HG03575 (cell line): ENCODE results near the gene SLITRK5.
A peak's percentile ranks its signal among the peaks of the same experiment; 100 is the strongest.

Source experiments
- ATAC-seq: cut with Tn5 transposase; IDR thresholded peaks from one replicate; pipeline ENCODE4 v1.9.1; 2021; ENCODE audit not compliant: unreplicated experiment, insufficient number of reproducible peaks, low FRiP score; ENCODE audit errors: extremely low read depth

SLITRK5 gene, protein sequence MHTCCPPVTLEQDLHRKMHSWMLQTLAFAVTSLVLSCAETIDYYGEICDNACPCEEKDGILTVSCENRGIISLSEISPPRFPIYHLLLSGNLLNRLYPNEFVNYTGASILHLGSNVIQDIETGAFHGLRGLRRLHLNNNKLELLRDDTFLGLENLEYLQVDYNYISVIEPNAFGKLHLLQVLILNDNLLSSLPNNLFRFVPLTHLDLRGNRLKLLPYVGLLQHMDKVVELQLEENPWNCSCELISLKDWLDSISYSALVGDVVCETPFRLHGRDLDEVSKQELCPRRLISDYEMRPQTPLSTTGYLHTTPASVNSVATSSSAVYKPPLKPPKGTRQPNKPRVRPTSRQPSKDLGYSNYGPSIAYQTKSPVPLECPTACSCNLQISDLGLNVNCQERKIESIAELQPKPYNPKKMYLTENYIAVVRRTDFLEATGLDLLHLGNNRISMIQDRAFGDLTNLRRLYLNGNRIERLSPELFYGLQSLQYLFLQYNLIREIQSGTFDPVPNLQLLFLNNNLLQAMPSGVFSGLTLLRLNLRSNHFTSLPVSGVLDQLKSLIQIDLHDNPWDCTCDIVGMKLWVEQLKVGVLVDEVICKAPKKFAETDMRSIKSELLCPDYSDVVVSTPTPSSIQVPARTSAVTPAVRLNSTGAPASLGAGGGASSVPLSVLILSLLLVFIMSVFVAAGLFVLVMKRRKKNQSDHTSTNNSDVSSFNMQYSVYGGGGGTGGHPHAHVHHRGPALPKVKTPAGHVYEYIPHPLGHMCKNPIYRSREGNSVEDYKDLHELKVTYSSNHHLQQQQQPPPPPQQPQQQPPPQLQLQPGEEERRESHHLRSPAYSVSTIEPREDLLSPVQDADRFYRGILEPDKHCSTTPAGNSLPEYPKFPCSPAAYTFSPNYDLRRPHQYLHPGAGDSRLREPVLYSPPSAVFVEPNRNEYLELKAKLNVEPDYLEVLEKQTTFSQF

DNA sequence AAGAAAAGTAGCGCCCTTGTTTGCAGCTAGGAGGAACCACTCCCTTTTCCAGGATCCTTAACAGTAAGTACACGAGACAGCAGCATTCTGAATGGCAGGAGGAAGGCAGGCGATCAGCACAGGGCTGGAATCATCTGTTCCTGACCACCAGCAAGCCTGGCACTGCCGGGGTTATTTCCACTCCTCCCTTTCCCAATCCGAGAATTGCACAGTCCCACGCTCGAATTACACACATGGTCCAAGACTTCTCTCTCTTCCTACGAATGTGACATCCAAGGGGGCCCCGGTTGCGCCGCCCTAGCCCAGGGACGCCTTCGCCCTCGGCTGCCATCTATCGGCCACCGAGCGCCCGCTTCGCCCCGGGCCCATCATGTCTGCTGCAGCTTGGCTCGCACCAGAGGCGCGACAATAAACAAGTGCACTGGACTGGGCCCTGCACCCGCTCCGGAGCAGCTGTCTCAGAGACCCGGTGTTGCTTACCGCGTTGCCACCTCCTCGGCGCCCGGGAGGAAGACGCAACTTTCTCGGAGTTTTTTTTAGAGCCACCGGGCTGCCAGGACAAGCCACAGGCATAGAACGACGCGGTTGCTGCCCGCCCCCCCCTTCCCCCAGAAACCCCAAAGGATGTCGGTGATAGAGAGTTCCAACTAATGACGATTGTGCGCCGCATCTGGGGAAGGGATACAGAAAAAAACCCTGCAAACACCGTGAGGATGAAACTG lies at the start of gene SLITRK5:
Gene SLITRK5 (plus strand): TSS at position 341 of the 722 bp plus-strand sequence. CDS start 4,018 bp downstream, outside the sequence.
- ATAC-seq, result peak; percentile 82

DNA sequence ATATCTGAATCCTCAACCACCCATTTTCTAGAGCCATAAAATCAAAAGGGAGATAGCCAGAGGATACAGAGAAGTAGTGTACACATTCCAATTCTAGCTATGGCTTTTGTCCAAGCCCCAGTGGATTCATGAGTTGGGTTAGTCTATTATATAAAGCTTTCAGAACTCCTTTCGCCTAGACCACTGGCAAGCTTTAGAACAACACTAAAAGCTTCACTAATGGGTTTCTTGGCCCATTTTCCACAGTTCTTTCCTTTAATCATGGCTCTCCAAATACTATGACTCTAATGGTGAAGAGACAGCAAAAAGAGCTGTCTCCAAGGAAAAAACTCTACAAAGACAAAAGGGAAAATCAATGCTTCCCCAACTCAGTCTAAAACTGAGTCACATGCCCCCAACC lies 48.2 kb upstream of the SLITRK5 start:
- no peak for ATAC-seq

DNA sequence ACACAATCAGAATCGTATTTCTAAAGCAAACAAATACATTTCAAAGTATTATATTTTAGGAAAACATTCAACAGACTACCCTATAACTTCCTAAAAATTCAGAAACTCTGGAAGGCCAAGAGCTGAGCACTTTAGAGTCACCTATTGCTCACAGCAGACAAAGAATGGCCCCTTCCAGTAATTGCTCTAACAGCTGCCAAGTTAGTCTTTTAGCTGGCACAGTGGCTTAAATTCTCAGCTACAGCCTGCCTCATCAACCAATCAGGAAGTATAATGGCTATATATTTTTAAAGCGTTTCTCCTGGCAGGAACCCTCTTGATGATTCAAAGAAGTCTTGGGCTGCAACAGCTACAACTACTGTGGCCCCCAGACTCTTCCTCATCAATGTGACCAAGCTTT lies 14.9 kb upstream of the SLITRK5 start:
- no peak for ATAC-seq

DNA sequence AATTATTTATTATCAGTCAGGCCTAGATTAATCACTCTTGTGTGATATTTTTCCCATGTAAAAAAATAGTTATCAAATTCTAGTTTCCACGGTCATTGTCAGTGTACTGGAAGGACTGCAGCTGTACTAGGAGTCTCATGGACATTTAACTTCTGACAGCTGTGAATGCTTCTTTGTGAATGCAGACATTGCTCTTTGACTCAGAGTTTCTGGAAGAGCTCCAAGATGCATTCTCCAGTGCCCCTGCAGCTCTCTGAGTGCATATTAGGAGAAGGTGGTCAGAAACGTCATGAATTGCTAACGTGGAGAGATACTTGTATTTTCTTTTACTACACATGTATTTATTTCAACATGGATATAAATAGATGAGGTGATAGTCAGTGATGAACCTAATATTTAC lies 9.7 kb upstream of the SLITRK5 start:
- no peak for ATAC-seq

DNA sequence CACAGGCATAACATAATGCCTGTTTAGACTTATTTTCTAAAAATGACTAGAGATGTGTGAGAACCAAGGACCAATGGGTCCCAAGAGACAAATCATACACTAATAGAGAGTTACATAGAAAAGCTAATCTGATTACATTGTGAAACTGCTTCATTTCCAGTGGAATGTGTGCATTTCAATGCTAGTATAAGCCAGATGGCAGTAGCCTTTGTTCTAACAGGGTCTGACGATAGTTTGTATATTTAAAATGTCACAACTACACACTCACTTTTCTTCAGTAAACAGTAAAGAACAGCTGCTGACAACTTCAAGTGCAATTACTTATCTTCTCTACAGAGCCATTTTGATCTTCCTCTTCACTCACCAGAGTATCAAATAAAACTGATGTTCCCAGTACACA lies 4.3 kb upstream of the SLITRK5 start:
- no peak for ATAC-seq

DNA sequence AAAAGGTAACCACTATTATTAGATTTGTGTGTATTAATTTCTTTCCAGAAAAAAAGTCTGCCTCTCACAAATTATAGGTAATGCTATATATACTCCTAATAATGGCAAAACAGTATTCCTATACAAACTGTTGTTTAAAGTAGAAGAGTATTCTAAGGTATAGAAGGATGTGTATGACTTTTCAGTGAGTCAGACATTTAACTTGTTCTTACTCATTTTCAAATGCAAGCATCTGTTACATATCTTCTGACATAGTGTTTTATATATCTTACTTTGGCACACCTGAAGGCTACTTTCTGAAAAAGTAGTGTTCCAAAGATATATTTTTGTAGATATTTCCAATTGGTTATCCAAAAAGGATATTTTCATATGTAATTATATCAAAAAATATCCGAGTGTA lies 3.5 kb upstream of the SLITRK5 start:
- ATAC-seq, result no peak

DNA sequence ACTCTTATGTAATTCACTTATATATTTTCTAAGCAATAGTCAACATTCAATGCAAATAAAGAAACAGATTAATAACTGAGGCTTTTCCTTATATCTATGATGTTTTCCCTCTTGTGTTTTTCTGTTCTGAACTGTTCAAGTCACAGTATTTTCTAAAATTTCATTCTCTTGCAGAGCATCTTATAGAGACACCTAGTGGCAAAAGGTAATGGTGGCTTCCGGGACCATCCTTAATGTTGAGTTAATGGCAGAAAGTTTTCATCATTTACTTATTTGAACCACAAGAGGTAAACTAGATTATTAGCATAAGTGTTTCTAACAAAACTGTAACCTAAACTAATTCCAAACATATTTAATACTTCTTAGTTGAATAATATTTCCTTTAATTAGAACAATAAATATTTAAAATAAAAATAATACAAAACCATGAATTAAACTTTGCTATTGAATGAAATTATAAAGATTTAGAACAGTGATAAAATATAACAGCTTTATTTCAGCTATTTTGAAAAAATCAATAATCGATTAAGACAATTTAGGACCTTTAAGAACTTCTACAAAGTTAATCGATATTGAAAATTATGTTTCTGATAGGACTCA lies 1.7 kb upstream of the SLITRK5 start:
- ATAC-seq, result no peak

DNA sequence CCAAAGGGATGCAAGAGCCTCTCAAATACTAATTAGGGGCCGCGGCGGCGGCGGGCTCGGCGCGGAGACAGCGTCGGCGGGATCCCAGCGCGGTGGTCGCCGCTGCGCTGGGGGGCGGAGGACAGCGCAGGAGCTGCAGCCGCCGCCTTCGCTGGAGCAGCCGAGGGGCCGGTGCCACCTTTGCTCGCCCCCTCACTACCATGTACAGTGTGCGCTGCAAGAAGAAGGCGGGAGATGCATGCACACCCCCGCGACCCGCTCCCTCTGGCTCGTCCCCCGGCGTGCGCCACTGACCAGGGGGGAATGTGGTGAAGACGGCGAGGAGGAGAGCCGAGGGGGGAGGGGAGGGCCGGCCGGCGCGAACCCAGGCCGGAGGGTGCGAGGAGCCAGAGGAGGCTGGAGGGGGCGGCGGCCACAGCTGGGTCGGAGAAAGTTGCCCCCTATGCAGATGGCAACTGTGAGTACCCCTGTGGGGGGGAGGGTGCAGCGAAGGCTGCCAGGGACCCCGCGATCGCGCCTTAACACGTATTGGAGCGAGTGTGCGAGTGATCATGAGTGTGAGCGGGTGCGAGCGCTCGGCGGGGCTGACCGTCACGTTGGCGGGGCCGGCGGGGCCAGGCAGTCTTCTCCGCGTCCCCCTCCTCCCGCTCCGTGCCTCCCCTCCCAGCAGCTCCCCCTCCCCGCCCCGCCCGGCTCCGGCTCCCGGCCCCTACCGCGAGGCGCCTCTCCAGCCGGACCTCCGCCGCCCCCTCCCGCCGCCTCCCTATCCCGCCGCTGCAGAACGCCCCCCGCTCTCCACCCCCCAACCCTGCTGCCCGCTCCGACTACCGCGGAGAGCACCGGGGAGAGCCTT lies 808 bp downstream of the SLITRK5 start:
- ATAC-seq, result no peak

DNA sequence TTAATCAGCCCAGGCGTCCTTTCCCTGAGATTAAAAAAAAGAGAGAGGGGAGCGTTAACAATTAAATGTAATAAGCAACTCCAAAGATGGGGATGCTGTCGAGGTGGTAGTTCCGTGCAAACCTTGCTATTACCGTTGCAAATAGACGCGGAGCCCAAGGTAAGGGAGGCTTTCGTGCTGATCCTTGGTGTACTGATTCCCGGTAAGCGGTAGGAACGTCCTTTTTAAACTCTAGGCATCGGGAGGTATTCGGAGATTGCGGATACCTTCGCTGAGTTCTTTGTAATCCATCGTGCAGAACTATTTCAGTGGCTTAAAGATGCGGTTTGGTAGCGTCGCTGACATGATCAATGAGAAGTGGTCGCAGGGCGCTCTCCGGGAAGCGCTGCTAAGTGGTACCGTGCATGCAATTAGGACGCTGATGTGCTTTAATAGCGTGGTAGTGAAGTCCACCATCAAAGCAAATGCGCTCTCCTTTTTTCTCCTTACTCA lies 3.1 kb downstream of the SLITRK5 start:
- no peak for ATAC-seq

DNA sequence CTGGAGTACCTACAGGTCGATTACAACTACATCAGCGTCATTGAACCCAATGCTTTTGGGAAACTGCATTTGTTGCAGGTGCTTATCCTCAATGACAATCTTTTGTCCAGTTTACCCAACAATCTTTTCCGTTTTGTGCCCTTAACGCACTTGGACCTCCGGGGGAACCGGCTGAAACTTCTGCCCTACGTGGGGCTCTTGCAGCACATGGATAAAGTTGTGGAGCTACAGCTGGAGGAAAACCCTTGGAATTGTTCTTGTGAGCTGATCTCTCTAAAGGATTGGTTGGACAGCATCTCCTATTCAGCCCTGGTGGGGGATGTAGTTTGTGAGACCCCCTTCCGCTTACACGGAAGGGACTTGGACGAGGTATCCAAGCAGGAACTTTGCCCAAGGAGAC lies 4.7 kb downstream of the SLITRK5 start:
- ATAC-seq, result no peak

DNA sequence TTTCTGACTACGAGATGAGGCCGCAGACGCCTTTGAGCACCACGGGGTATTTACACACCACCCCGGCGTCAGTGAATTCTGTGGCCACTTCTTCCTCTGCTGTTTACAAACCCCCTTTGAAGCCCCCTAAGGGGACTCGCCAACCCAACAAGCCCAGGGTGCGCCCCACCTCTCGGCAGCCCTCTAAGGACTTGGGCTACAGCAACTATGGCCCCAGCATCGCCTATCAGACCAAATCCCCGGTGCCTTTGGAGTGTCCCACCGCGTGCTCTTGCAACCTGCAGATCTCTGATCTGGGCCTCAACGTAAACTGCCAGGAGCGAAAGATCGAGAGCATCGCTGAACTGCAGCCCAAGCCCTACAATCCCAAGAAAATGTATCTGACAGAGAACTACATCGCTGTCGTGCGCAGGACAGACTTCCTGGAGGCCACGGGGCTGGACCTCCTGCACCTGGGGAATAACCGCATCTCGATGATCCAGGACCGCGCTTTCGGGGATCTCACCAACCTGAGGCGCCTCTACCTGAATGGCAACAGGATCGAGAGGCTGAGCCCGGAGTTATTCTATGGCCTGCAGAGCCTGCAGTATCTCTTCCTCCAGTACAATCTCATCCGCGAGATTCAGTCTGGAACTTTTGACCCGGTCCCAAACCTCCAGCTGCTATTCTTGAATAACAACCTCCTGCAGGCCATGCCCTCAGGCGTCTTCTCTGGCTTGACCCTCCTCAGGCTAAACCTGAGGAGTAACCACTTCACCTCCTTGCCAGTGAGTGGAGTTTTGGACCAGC lies 5.3 kb downstream of the SLITRK5 start:
- ATAC-seq, result no peak

DNA sequence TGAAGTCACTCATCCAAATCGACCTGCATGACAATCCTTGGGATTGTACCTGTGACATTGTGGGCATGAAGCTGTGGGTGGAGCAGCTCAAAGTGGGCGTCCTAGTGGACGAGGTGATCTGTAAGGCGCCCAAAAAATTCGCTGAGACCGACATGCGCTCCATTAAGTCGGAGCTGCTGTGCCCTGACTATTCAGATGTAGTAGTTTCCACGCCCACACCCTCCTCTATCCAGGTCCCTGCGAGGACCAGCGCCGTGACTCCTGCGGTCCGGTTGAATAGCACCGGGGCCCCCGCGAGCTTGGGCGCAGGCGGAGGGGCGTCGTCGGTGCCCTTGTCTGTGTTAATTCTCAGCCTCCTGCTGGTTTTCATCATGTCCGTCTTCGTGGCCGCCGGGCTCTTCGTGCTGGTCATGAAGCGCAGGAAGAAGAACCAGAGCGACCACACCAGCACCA lies 5.9 kb downstream of the SLITRK5 start:
- ATAC-seq, result no peak

DNA sequence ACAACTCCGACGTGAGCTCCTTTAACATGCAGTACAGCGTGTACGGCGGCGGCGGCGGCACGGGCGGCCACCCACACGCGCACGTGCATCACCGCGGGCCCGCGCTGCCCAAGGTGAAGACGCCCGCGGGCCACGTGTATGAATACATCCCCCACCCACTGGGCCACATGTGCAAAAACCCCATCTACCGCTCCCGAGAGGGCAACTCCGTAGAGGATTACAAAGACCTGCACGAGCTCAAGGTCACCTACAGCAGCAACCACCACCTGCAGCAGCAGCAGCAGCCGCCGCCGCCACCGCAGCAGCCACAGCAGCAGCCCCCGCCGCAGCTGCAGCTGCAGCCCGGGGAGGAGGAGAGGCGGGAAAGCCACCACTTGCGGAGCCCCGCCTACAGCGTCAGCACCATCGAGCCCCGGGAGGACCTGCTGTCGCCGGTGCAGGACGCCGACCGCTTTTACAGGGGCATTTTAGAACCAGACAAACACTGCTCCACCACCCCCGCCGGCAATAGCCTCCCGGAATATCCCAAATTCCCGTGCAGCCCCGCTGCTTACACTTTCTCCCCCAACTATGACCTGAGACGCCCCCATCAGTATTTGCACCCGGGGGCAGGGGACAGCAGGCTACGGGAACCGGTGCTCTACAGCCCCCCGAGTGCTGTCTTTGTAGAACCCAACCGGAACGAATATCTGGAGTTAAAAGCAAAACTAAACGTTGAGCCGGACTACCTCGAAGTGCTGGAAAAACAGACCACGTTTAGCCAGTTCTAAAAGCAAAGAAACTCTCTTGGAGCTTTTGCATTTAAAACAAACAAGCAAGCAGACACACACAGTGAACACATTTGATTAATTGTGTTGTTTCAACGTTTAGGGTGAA lies 6.6 kb downstream of the SLITRK5 start:
- no peak for ATAC-seq

DNA sequence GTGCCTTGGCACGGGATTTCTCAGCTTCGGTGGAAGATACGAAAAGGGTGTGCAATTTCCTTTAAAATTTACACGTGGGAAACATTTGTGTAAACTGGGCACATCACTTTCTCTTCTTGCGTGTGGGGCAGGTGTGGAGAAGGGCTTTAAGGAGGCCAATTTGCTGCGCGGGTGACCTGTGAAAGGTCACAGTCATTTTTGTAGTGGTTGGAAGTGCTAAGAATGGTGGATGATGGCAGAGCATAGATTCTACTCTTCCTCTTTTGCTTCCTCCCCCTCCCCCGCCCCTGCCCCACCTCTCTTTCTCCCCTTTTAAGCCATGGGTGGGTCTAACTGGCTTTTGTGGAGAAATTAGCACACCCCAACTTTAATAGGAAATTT lies 7.2 kb downstream of the SLITRK5 start:
- no peak for ATAC-seq

DNA sequence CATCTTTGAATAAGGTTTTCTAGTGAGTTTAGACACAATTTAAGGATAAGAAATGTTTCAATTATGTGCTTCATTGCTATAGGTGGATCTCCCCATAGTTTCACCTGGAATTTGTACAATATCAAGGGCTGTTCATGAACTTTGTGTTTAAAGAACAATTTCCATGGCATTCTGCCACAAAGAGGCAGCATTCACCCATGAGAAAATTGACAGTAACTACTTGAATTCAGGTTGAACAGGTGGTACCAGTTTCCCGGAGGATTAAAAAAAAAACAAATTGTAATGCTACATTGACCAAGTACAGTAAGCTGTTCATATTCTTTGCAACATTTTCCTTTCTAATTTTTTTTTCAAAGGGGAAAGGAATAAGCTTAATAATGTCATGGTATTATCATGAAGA lies 9.1 kb downstream of the SLITRK5 start:
- ATAC-seq, result no peak
